Tibial nerve (tissue), 3 donors: ENCODE measurements around the gene CAV1.

Source experiments
- CTCF ChIP-seq, 5 experiments: fragments of 200-600 bp in 3 of 5; fragments of 450-650 bp in 2 of 5; sonication (generic) in 3 of 5; IDR thresholded peaks; one replicate each; pipeline ENCODE4 v1.5.1; 2016 to 2019; ENCODE audit warnings: antibody characterized with exemption in 5 of 5, mild to moderate bottlenecking in 3 of 5, moderate library complexity in 2 of 5
- POLR2A ChIP-seq, 2 donors: fragments of 450-650 bp; IDR thresholded peaks; one replicate each; pipeline ENCODE4 v1.6.1; 2017; ENCODE audit warnings: antibody characterized with exemption in 2 of 2, mild to moderate bottlenecking in 2 of 2, moderate library complexity in 2 of 2

GRCh38 chr7:116517626-116518025, 7.2 kb upstream of the CAV1 start:
- no peak for TF ChIP-seq CTCF (IDR thresholded peaks at IDR 0.05)
- TF ChIP-seq POLR2A (IDR thresholded peaks at IDR 0.05) = no peak
